ENCODE results near the gene SPRTN. TPM values are rescaled to one million over a fixed set of nuclear protein-coding genes. Genes with fewer than 3 reads are reported as not detected.

The SPRTN gene
- total and polyA plus RNA-seq, 2 of the 4 experiments (the other 2 are of a cell fraction) = 6.5 to 17.4 TPM

GRCh38 chr1:231401478-231401877 is 63.4 kb downstream of the SPRTN start:
- no peak overlapping the region for H4K91ac ChIP-seq (ENCODE audit: insufficient read depth, low read depth, low read length)
- no CpG with 5 or more reads among the region's 1 CpG for WGBS, 2 experiments (ENCODE audit: extremely low coverage in 2 of 2, insufficient read length in 1 of 2)

More at GRCh38 chr1:231401478-231401877, 63.4 kb downstream of the SPRTN start:
- H3K14ac ChIP-seq (replicated peaks; ENCODE audit: low read depth, low read length) = no peak overlapping the region
- no peak overlapping the region for H3K56ac ChIP-seq (ENCODE audit: extremely low read depth, insufficient read depth, low read length)
- H2AFZ ChIP-seq (replicated peaks; ENCODE audit: low read length, poor library complexity) = no peak overlapping the region
- H3K27me3 ChIP-seq (ENCODE audit: control insufficient read depth, insufficient read depth, low read length) = no peaks in the 10 kb centered on the region
- no peak overlapping the region for H2BK20ac ChIP-seq (ENCODE audit: low read depth, low read length)
- H3K9ac ChIP-seq (ENCODE audit: low read depth, low read length) = no peak overlapping the region
- H3K9me3 ChIP-seq (ENCODE audit: control insufficient read depth, insufficient read depth, low read length) = no peaks in the 10 kb centered on the region
- no peak overlapping the region for H2BK5ac ChIP-seq (ENCODE audit: low read depth, low read length, poor library complexity, severe bottlenecking)
- no peaks in the 10 kb centered on the region for H3K36me3 ChIP-seq (ENCODE audit: control insufficient read depth, insufficient read depth, low read length)
- no peak overlapping the region for H2BK15ac ChIP-seq (ENCODE audit: low read depth, low read length)
- H3K4me3 ChIP-seq (ENCODE audit: insufficient read depth, low read depth, low read length) = no peak overlapping the region
- no peak overlapping the region for H3K27ac ChIP-seq (ENCODE audit: insufficient read depth, low read length)
- no peak overlapping the region for H3K4ac ChIP-seq (ENCODE audit: low read depth, low read length)
- H4K5ac ChIP-seq (ENCODE audit: low read depth, low read length) = no peak overlapping the region
- H3K4me2 ChIP-seq (ENCODE audit: low read depth, low read length) = no peak overlapping the region
- DNase-seq (no peak), ATAC-seq (ENCODE audit: low read depth) (no peak)
- no peak overlapping the region for H2AK5ac ChIP-seq (ENCODE audit: low read depth, low read length)
- H3K79me1 ChIP-seq (ENCODE audit: low read depth in 1 of 2, low read length in 2 of 2) = peaks cover 17 to 55% of the 10 kb centered on the region in 2 experiments
- TF ChIP-seq RAD21 (IDR thresholded peaks at IDR 0.05; ENCODE audit: low read length) (no peak), FOS (IDR thresholded peaks at IDR 0.05; ENCODE audit: low read depth, low read length) (no peak), POLR2A (IDR thresholded peaks at IDR 0.05; ENCODE audit: low read depth, low read length) (no peak), MAFK (IDR thresholded peaks at IDR 0.05; ENCODE audit: low read depth, low read length) (no peak), MXI1 (IDR thresholded peaks at IDR 0.05; ENCODE audit: borderline replicate concordance, low read depth, low read length) (no peak), BHLHE40 (IDR thresholded peaks at IDR 0.05; ENCODE audit: low read depth, low read length) (no peak), SMC3 (IDR thresholded peaks at IDR 0.05; ENCODE audit: low read depth, low read length) (no peak), CHD1 (IDR thresholded peaks at IDR 0.05; ENCODE audit: low read depth, low read length) (no peak), CEBPB (IDR thresholded peaks at IDR 0.05; ENCODE audit: low read depth, low read length) (no peak), RCOR1 (IDR thresholded peaks at IDR 0.05; ENCODE audit: insufficient replicate concordance, low read length) (no peak), RFX5 (IDR thresholded peaks at IDR 0.05; ENCODE audit: low read depth, low read length) (no peak), NFE2L2 (IDR thresholded peaks at IDR 0.05; ENCODE audit: low read depth, low read length) (no peak), MAZ (IDR thresholded peaks at IDR 0.05; ENCODE audit: borderline replicate concordance, low read depth, low read length) (no peak)
- TF ChIP-seq, protein P1, sequence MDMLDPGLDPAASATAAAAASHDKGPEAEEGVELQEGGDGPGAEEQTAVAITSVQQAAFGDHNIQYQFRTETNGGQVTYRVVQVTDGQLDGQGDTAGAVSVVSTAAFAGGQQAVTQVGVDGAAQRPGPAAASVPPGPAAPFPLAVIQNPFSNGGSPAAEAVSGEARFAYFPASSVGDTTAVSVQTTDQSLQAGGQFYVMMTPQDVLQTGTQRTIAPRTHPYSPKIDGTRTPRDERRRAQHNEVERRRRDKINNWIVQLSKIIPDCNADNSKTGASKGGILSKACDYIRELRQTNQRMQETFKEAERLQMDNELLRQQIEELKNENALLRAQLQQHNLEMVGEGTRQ (IDR thresholded peaks at IDR 0.05; ENCODE audit: low read depth, low read length) = no peak
- TF ChIP-seq, protein P2, sequence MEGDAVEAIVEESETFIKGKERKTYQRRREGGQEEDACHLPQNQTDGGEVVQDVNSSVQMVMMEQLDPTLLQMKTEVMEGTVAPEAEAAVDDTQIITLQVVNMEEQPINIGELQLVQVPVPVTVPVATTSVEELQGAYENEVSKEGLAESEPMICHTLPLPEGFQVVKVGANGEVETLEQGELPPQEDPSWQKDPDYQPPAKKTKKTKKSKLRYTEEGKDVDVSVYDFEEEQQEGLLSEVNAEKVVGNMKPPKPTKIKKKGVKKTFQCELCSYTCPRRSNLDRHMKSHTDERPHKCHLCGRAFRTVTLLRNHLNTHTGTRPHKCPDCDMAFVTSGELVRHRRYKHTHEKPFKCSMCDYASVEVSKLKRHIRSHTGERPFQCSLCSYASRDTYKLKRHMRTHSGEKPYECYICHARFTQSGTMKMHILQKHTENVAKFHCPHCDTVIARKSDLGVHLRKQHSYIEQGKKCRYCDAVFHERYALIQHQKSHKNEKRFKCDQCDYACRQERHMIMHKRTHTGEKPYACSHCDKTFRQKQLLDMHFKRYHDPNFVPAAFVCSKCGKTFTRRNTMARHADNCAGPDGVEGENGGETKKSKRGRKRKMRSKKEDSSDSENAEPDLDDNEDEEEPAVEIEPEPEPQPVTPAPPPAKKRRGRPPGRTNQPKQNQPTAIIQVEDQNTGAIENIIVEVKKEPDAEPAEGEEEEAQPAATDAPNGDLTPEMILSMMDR (conservative IDR thresholded peaks at IDR 0.05; ENCODE audit: low read depth, low read length) = no peak
- TF ChIP-seq, protein P3, sequence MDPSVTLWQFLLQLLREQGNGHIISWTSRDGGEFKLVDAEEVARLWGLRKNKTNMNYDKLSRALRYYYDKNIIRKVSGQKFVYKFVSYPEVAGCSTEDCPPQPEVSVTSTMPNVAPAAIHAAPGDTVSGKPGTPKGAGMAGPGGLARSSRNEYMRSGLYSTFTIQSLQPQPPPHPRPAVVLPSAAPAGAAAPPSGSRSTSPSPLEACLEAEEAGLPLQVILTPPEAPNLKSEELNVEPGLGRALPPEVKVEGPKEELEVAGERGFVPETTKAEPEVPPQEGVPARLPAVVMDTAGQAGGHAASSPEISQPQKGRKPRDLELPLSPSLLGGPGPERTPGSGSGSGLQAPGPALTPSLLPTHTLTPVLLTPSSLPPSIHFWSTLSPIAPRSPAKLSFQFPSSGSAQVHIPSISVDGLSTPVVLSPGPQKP (IDR thresholded peaks at IDR 0.05; ENCODE audit: borderline replicate concordance, low read depth, low read length) = no peak
- ChIA-PET CTCF (interaction anchor here (0.9 kb wide), 1 partner anchor 9 kb away, joined by 3 read pairs; no protein-coding TSS in a partner anchor), POLR2A (ENCODE audit: unreplicated experiment) (no interaction called here)
- intact Hi-C loops (cut with micrococcal nuclease) = no loop called here
- H4K20me1 ChIP-seq (ENCODE audit: insufficient read depth, low read length) = peaks cover 32% of the 10 kb centered on the region
- no peak overlapping the region for H3K18ac ChIP-seq (ENCODE audit: low read depth, low read length)
- no peak overlapping the region for H2BK120ac ChIP-seq (ENCODE audit: low read depth, low read length)
- H3K9me1 ChIP-seq (ENCODE audit: insufficient read depth, low read length) = no peaks in the 10 kb centered on the region
- H3K23ac ChIP-seq (ENCODE audit: low read depth, low read length) = no peak overlapping the region
- no TSS peak for BruUV-seq (replicated peaks)
- no peak overlapping the region for H4K8ac ChIP-seq (ENCODE audit: low read depth in 2 of 2, low read length in 2 of 2)
- no peak overlapping the region for H2AK9ac ChIP-seq (replicated peaks; ENCODE audit: low read depth, low read length, poor library complexity)
- dilution Hi-C loops (cut with HindIII; ENCODE audit: low sequenced_read_pairs, unreplicated experiment) = no loop called here
- H3K4me1 ChIP-seq (ENCODE audit: control insufficient read depth, insufficient read depth, low read length) = peaks cover 2% of the 10 kb centered on the region; the same call in 1 of the 2 replicates
- in situ Hi-C loops (cut with MboI; ENCODE audit: low sequenced_read_pairs) = no loop called here
